H1 (cell line): ENCODE data around the gene FARS2. TPM values are rescaled to one million over a fixed set of nuclear protein-coding genes. Genes with fewer than 3 reads are reported as not detected.

Experiments
- CHD1 ChIP-seq: IDR thresholded peaks from 2 replicates; pipeline ENCODE4 v1.6.1; 2012; ENCODE audit warnings: low read depth, low read length, improper control_type of control experiment
- CHD7 ChIP-seq: fragments of 300-600 bp; sonication (generic); IDR thresholded peaks from 2 replicates; pipeline ENCODE4 v1.7.1; 2012; ENCODE audit warnings: low read length, moderate library complexity, mild to moderate bottlenecking, inconsistent platforms; ENCODE audit not compliant: insufficient replicate concordance
- GABPA ChIP-seq: IDR thresholded peaks from 2 replicates; pipeline ENCODE4 v1.6.1; 2011; ENCODE audit warnings: mild to moderate bottlenecking, low read length, moderate library complexity, borderline replicate concordance; ENCODE audit not compliant: insufficient read depth
- polyA plus RNA-seq, 7 experiments: library from polyadenylated mRNA; depleted of rRNA in 3 of 7; stranded (reverse) in 5 of 7; unstranded in 2 of 7; fragments of >200 nt in 5 of 7; fragments of 200-250 nt in 2 of 7; gene quantifications; 1 replicate in 5 of 7; 2 replicates in 1 of 7; 4 replicates in 1 of 7; pipeline versions ENCODE4 v1.2.1 to v1.2.3, GENCODE V29; 2011 to 2013; ENCODE audit warnings: missing spikeins in 2 of 7, mixed read lengths in 2 of 7
- total RNA-seq: library from RNA; stranded (reverse); fragmentation: NEBNext Ultra II Directional; extraction: Animal tissue kit (Norgen Biotek cat#: 25700); gene quantifications from 2 replicates; pipeline ENCODE4 v1.2.1, GENCODE V29; 2021

FARS2 gene
- total and polyA plus RNA-seq, 2 of the 8 experiments (the other 6 are each of a cell fraction or from before 2014, with no cell fraction given) = 11.7 to 14.4 TPM

DNA sequence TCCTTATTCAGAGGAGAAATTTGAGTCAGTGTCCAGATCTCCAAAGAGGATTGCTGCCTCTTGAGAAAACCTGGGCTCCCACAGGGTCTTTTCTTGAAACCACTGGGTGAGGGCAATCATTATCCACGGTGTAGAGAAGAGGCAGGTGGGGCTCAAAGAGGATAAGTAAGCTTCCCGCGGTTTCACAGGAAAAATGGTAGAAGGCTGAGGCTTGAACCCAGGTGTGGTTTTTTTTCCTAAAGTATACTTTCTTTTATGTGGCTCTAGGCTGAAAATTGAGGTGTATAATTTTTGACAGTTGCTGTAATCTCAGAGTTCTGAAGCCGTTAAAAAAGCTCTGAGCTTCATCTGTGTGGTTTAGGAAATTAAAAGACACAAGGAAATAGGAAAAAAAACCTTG lies 164.5 kb downstream of the FARS2 start (continued):
- no peak for TF ChIP-seq GABPA
- TF ChIP-seq CHD1 = no peak
- TF ChIP-seq CHD7 = no peak
- TF ChIP-seq, all 59 proteins: peak for 0
